ENCODE measurements around the gene PVALEF. TPM values are rescaled to one million over a fixed set of nuclear protein-coding genes. Genes with fewer than 3 reads are reported as not detected.

PVALEF gene
- total and polyA plus RNA-seq, 2 donors (not counting 3 experiments of a cell fraction or from before 2014, with no cell fraction given), result not detected

DNA sequence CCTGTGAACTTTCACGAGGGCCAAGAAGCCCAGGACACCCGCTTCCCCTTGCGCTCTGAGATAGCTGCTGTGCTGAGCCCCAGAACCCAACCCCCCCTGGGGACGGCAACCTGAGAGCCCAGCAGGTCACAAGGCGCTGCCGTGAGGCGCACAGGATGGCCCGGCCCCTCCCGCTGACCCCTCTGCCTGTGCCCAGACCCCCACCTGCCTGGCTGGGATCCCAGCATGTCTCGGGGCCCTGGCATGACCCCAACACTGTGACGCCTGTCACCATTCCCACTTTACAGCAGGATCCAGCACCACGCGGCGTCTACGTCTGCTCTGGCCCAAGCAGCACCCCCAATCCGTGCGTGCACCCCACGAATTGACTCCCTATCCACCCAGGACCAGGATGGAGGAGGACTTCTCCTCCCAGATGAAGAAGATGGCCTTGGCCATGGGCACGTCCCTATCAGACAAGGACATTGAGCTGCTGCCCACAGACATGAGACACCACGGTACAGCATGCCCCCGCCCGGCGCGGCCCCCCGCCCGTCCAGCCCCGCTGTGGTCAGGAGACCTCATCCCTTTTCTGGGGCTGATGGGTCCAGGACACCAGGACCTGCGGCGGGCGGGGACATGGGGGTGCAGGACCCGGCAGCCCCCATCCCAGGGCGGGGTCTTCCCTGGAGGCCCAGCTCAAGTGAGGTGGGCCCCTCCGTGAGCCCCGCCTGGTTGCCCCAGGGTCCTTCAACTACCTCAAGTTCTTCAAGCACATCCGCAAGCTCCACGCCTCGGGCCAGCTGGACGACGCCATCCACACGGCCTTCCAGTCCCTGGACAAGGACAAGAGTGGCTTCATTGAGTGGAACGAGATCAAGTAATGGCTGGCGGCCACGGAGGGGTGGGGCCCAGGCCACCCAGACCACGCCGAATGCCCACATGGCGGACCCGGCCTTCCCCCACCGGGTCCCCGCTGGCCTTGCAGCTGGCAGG lies 15.8 kb downstream of the PVALEF start:
- no TSS peak for BruUV-seq (replicated peaks)
- no peak overlapping the region for H2AFZ ChIP-seq (ENCODE audit: low read depth, low read length)
- DNase-seq (ENCODE audit: low read depth, low spot score) (no peak), FAIRE-seq (no peak)
- no peak overlapping the region for H3K9ac ChIP-seq (replicated peaks; ENCODE audit: extremely low read depth, insufficient read depth, low read length)
- intact Hi-C loops (cut with micrococcal nuclease) (no loop called here), dilution Hi-C loops (cut with MboI; ENCODE audit: extremely low pct_ligation_motif_present, low sequenced_read_pairs) (no loop called here)
- H3K4me2 ChIP-seq (ENCODE audit: insufficient read depth, low read length), result no peak overlapping the region
- ChIA-PET CTCF (interaction anchor here (1.3 kb wide), 1 partner anchor 38 kb away, joined by 4 read pairs; no protein-coding TSS in a partner anchor), POLR2A (no interaction called here)
- no peak overlapping the region for H3K4me3 ChIP-seq (replicated peaks in 1 of 3; ENCODE audit: insufficient read depth in 1 of 3, low read depth in 1 of 3, low read length in 3 of 3)
- no peaks in the 10 kb centered on the region for H3K79me2 ChIP-seq (ENCODE audit: control insufficient read depth, insufficient read depth, low read length)
- H3K4me1 ChIP-seq (ENCODE audit: control insufficient read depth, extremely low read depth, insufficient read depth, low read length), result no peaks in the 10 kb centered on the region
- H3K27me3 ChIP-seq (ENCODE audit: control insufficient read depth in 2 of 2, insufficient read depth in 2 of 2, low read length in 2 of 2), result no peaks in the 10 kb centered on the region
- H3K36me3 ChIP-seq (ENCODE audit: control insufficient read depth in 2 of 2, extremely low read depth in 1 of 2, insufficient read depth in 2 of 2, low read length in 2 of 2), result no peaks in the 10 kb centered on the region
- no peaks in the 10 kb centered on the region for H3K9me1 ChIP-seq (replicated peaks; ENCODE audit: control insufficient read depth, extremely low read depth, insufficient read depth, low read length)
- no peak overlapping the region for H3K27ac ChIP-seq (ENCODE audit: insufficient read depth, low read depth, low read length)
- no peaks in the 10 kb centered on the region for H4K20me1 ChIP-seq (replicated peaks; ENCODE audit: control insufficient read depth, extremely low read depth, insufficient read depth, low read length)
- TF ChIP-seq MAX (IDR thresholded peaks at IDR 0.05; ENCODE audit: insufficient read depth, insufficient read length), result no peak
- no peak for TF ChIP-seq POLR2AphosphoS5 (IDR thresholded peaks at IDR 0.05; ENCODE audit: insufficient read depth, low read depth, low read length)
- TF ChIP-seq POLR2A (IDR thresholded peaks at IDR 0.05; ENCODE audit: low read depth, low read length), result no peak
- no peak for TF ChIP-seq EZH2 (IDR thresholded peaks at IDR 0.05; ENCODE audit: borderline replicate concordance, low read depth, low read length, severe bottlenecking)
- no peak for TF ChIP-seq FOS (IDR thresholded peaks at IDR 0.05; ENCODE audit: borderline replicate concordance, insufficient read depth, low read length)
- no peak for TF ChIP-seq JUN (IDR thresholded peaks at IDR 0.05; ENCODE audit: borderline replicate concordance, insufficient read depth, insufficient read length, low read depth)
- TF ChIP-seq MYC (IDR thresholded peaks at IDR 0.05; ENCODE audit: low read depth, low read length), result no peak
- TF ChIP-seq, protein P1, sequence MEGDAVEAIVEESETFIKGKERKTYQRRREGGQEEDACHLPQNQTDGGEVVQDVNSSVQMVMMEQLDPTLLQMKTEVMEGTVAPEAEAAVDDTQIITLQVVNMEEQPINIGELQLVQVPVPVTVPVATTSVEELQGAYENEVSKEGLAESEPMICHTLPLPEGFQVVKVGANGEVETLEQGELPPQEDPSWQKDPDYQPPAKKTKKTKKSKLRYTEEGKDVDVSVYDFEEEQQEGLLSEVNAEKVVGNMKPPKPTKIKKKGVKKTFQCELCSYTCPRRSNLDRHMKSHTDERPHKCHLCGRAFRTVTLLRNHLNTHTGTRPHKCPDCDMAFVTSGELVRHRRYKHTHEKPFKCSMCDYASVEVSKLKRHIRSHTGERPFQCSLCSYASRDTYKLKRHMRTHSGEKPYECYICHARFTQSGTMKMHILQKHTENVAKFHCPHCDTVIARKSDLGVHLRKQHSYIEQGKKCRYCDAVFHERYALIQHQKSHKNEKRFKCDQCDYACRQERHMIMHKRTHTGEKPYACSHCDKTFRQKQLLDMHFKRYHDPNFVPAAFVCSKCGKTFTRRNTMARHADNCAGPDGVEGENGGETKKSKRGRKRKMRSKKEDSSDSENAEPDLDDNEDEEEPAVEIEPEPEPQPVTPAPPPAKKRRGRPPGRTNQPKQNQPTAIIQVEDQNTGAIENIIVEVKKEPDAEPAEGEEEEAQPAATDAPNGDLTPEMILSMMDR (IDR thresholded peaks at IDR 0.05; ENCODE audit: extremely low read depth in 1 of 2, insufficient read depth in 1 of 2, low read depth in 1 of 2, low read length in 2 of 2), result no peak
- TF ChIP-seq GATA2 (IDR thresholded peaks at IDR 0.05; ENCODE audit: insufficient read depth, insufficient read length, low read depth, low read length), result no peak
- H3K9me3 ChIP-seq (replicated peaks; ENCODE audit: control insufficient read depth, insufficient read depth, low read length), result no peaks in the 10 kb centered on the region
